SKM-1 (cell line): ENCODE measurements around the gene COG2.

Experiments used
- DNase-seq: peaks from one replicate; lab custom pipeline; 2025; ENCODE audit not compliant: unreplicated experiment; lab: John Stamatoyannopoulos, UW

COG2 gene

GRCh38 chr1:230700132-230700531 is 57.9 kb downstream of the COG2 start:
- DNase-seq = no peak

GRCh38 chr1:230701434-230701833 is 59.2 kb downstream of the COG2 start:
- no peak for DNase-seq

- DNase-seq = no peak
Measured at GRCh38 chr1:230701895-230702768, 59.9 kb downstream of the COG2 start.

- no peak for DNase-seq
Measured at GRCh38 chr1:230702934-230703678, 60.8 kb downstream of the COG2 start.

GRCh38 chr1:230703679-230704385 is 61.6 kb downstream of the COG2 start:
- DNase-seq = no peak

- no peak for DNase-seq
Measured at GRCh38 chr1:230704830-230705229, 62.5 kb downstream of the COG2 start.

- no peak for DNase-seq
Measured at GRCh38 chr1:230705289-230706019, 63.2 kb downstream of the COG2 start.

GRCh38 chr1:230706020-230706699 is 63.9 kb downstream of the COG2 start:
- DNase-seq = no peak

- DNase-seq = no peak
Measured at GRCh38 chr1:230706887-230707731, 64.8 kb downstream of the COG2 start.

GRCh38 chr1:230707732-230708630 is 65.7 kb downstream of the COG2 start:
- no peak for DNase-seq

GRCh38 chr1:230708631-230709580 is 66.6 kb downstream of the COG2 start:
- no peak for DNase-seq

GRCh38 chr1:230709619-230710542 is 67.6 kb downstream of the COG2 start:
- no peak for DNase-seq

GRCh38 chr1:230710543-230710904 is 68.2 kb downstream of the COG2 start:
- no peak for DNase-seq

GRCh38 chr1:230711245-230711644 is 69.0 kb downstream of the COG2 start:
- no peak for DNase-seq

- no peak for DNase-seq
Measured at GRCh38 chr1:230712470-230712942, 70.2 kb downstream of the COG2 start.

GRCh38 chr1:230713138-230713537 is 70.9 kb downstream of the COG2 start:
- DNase-seq = no peak
